Naive B cell (primary cell): ENCODE data around the gene PPP1R12A. TPM values are rescaled to one million over a fixed set of nuclear protein-coding genes. Genes with fewer than 3 reads are reported as not detected.

ENCODE experiments used
- ATAC-seq, 2 donors: fragments of 150-1000 bp; cut with Tn5 transposase; 2 replicates each; pipeline ENCODE4 v1.10.0; 2021; ENCODE audit warnings: low read depth in 2 of 2, mild to moderate bottlenecking in 2 of 2, moderate library complexity in 2 of 2
- DNase-seq: peaks from one replicate; pipeline ENCODE4 v3.0.0; 2022
- H3K27ac Mint-ChIP-seq, 6 donors: one replicate each; pipeline ENCODE4 v1.8.0; 2020 to 2022; ENCODE audit warnings: mild to moderate bottlenecking in 6 of 6, mixed read lengths in 6 of 6, moderate library complexity in 5 of 6, inconsistent platforms in 2 of 6
- H3K27me3 Mint-ChIP-seq, 3 donors: one replicate each; pipeline ENCODE4 v1.8.0; 2021 to 2022; ENCODE audit warnings: mixed read lengths in 3 of 3, mild to moderate bottlenecking in 1 of 3
- H3K36me3 Mint-ChIP-seq, 2 donors: one replicate each; pipeline ENCODE4 v1.8.0; 2020 to 2022; ENCODE audit warnings: mixed read lengths in 2 of 2, inconsistent platforms in 1 of 2, mild to moderate bottlenecking in 1 of 2
- H3K4me1 Mint-ChIP-seq, 3 donors: one replicate each; pipeline ENCODE4 v1.8.0; 2020 to 2022; ENCODE audit warnings: mixed read lengths in 3 of 3, inconsistent platforms in 1 of 3, mild to moderate bottlenecking in 1 of 3, moderate library complexity in 1 of 3
- H3K4me3 Mint-ChIP-seq, 8 donors: one replicate each; pipeline ENCODE4 v1.8.0; 2020 to 2022; ENCODE audit warnings: mild to moderate bottlenecking in 8 of 8, mixed read lengths in 8 of 8, moderate library complexity in 8 of 8, inconsistent platforms in 2 of 8
- H3K9me3 Mint-ChIP-seq, 7 donors: one replicate each; pipeline ENCODE4 v1.8.0; 2020 to 2022; ENCODE audit warnings: mixed read lengths in 7 of 7, mild to moderate bottlenecking in 5 of 7, inconsistent platforms in 2 of 7, moderate library complexity in 1 of 7
- polyA plus RNA-seq, 6 donors: library from polyadenylated mRNA; unstranded; fragments of 300-500 nt; fragmentation: Illumina TruSeq; gene quantifications; one replicate each; pipeline ENCODE4 v1.2.3, GENCODE V29; 2021; ENCODE audit warnings: low read depth in 6 of 6

The PPP1R12A gene
- polyA plus RNA-seq, 6 donors from 2014 or later: 52.8 to 151 (median 107) TPM

DNA sequence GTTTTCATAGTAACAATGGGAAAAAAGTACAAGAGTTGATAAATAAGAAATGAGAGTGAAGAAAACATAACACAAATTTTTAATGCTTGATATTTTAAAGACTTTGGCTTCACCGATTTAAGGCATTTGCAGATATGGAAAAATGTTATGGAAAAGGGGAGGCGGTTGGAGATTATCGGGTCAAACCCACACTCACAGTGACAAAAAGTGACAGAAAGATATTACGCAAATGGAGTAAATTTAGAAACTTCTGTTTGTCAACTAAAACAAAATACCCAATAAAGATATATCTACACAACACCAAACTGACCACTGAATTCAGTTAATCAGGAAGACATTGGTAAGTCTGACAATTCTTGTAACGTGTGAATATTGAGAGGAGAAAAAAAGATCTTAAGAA is 2.5 kb downstream of the PPP1R12A start:
- DNase-seq: no peak
- peaks cover 0 to 6% of the 10 kb centered on the region in 2 donors for H3K36me3 Mint-ChIP-seq
- no peak for ATAC-seq
- peak overlapping the region in 4 of 6 donors; percentile 38 to 76 (median 58) for H3K27ac Mint-ChIP-seq
- H3K4me1 Mint-ChIP-seq: peaks cover 51 to 66% (median 55%) of the 10 kb centered on the region in 3 donors
- no peaks in the 10 kb centered on the region for H3K9me3 Mint-ChIP-seq
- H3K27me3 Mint-ChIP-seq: no peaks in the 10 kb centered on the region
- peak overlapping the region in 7 of 8 donors; percentile 36 to 99 (median 88) for H3K4me3 Mint-ChIP-seq

DNA sequence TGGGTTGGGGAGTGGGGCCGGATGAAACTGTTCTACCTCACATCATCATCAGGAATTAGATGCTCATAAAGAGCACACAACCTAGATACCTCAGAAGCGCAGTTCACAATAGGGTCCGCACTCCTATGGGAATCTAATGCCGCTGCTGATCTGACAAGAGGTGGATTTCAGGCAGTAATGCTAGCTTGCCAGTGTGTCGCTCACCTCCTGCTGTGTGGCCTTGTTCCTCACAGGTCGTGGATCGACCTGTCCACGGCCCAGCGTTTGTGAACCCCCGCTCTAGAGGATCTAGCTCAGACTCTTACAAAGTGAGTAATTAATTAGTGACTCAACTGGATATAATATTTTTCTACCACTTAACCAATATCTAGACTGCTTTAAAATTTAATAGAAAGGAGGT is 5.8 kb downstream of the PPP1R12A start:
- no peak for ATAC-seq
- Mint-ChIP-seq H3K9me3 (no peaks in the 10 kb centered on the region), H3K4me1 (peaks cover 39 to 78% (median 58%) of the 10 kb centered on the region in 3 donors), H3K36me3 (no peaks in the 10 kb centered on the region), H3K27me3 (no peaks in the 10 kb centered on the region), H3K4me3 (peak overlapping the region in 1 of 8 donors; percentile 45), H3K27ac (peak overlapping the region in 1 of 6 donors; percentile 4)
- no peak for DNase-seq

DNA sequence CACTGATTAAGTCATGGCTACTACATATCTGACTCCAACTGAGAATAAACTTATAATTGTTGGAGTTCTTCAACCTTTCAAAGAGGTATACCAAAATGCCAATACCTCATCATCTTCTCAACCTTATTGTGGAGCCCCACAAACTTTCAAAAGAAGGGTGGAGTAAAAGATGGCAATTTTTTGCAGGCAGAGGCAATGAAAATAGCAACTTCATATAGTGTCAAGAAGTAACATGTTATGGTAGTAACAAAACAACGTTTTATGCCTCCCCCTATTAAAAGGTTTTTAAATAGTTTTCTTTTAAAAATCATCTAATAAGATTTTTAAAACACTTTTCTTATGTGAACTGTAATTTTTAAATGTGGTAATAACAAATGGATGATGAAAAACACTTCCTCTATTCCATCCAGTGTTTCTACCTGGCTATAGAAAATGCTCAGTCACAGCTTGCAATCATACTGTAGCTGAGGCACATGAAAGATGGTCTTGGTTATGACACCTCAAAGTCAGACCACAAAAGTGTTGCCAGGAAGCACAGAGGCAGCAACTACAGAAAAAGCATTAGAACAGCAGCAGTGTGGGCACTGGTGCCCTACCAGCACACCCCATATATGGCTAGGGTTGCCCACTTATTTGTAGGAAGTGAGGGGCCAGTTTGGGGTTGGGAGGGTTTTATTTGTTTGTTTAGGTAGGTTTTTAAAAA is 7.0 kb downstream of the PPP1R12A start:
- Mint-ChIP-seq H3K27ac (peak overlapping the region in 4 of 6 donors; percentile 7 to 90 (median 36)), H3K4me3 (peak overlapping the region in 2 of 8 donors; percentile 33 to 69), H3K9me3 (no peaks in the 10 kb centered on the region), H3K27me3 (no peaks in the 10 kb centered on the region), H3K36me3 (no peaks in the 10 kb centered on the region), H3K4me1 (peaks cover 30 to 67% (median 50%) of the 10 kb centered on the region in 3 donors)
- ATAC-seq (peak; percentile 77), DNase-seq (no peak)

DNA sequence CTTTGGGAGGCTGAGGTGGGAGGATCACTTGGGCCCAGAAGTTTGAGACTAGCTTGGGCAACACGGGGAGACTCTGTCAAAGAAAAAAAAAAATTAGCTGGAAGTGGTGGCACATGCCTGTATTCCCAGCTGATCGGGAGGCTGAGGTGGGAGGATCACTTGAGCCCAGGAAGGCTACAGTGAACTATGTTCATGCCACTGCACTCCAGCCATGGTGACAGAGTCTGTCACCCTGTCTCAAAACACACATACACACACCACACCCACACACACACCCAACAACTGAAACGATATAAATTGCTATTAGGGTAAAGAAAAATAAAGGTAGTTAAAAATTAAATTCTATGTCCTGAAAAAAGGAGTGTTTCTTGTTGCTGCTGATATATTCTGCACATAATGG is 7.9 kb downstream of the PPP1R12A start:
- no peaks in the 10 kb centered on the region for H3K36me3 Mint-ChIP-seq
- no peaks in the 10 kb centered on the region for H3K9me3 Mint-ChIP-seq
- ATAC-seq: no peak
- no peak for DNase-seq
- peak overlapping the region in 1 of 8 donors; percentile 12 for H3K4me3 Mint-ChIP-seq
- H3K4me1 Mint-ChIP-seq: peaks cover 27 to 66% (median 49%) of the 10 kb centered on the region in 3 donors
- peak overlapping the region in 3 of 6 donors; percentile 33 to 69 (median 39) for H3K27ac Mint-ChIP-seq
- no peaks in the 10 kb centered on the region for H3K27me3 Mint-ChIP-seq

DNA sequence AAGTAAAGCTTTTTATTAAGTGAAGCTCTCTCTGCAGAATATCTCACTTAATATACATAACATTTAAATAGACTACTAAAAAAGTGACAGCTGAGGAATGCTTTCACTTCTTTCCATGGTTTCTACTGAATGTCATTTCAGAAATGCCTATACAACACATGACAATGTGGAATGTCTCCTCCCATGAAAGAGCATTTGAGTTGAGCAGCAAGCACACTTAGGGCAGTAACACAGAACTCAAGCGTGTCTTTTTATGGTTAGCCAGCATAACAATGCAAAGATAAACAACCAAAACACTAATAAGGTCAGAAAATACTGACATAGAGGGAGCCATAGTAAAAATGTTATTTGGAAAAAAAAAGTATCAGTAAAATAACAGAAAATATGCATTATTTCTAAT is 9.4 kb downstream of the PPP1R12A start:
- Mint-ChIP-seq H3K27me3 (no peaks in the 10 kb centered on the region), H3K27ac (peak overlapping the region in 3 of 6 donors; percentile 11 to 66 (median 58)), H3K4me3 (no peak overlapping the region), H3K4me1 (peaks cover 32 to 75% (median 57%) of the 10 kb centered on the region in 3 donors), H3K36me3 (no peaks in the 10 kb centered on the region), H3K9me3 (no peaks in the 10 kb centered on the region)
- DNase-seq: no peak
- ATAC-seq: no peak

DNA sequence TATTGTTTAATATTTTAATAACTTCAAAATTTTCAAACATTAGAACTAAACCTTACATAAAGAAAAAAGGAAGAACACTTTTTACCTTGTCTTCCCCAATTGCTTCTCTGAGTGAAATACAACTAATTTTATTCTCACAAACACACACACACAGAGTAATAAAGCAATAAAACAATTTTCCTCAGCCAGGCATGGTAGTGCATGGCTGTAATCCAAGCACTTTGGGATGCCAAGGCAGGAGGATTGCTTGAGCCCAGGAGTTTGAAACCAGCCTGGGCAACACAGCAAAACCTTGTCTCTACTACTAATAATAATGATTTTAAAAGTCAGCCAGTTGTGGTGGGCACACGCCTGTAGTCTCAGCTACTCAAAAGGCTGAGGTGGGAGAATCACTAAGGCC is 13.1 kb downstream of the PPP1R12A start:
- ATAC-seq (no peak), DNase-seq (no peak)
- peak overlapping the region in 1 of 8 donors; percentile 30 for H3K4me3 Mint-ChIP-seq
- no peaks in the 10 kb centered on the region for H3K27me3 Mint-ChIP-seq
- no peaks in the 10 kb centered on the region for H3K9me3 Mint-ChIP-seq
- H3K36me3 Mint-ChIP-seq: no peaks in the 10 kb centered on the region
- peaks cover 53 to 77% (median 56%) of the 10 kb centered on the region in 3 donors for H3K4me1 Mint-ChIP-seq
- H3K27ac Mint-ChIP-seq: no peak overlapping the region

DNA sequence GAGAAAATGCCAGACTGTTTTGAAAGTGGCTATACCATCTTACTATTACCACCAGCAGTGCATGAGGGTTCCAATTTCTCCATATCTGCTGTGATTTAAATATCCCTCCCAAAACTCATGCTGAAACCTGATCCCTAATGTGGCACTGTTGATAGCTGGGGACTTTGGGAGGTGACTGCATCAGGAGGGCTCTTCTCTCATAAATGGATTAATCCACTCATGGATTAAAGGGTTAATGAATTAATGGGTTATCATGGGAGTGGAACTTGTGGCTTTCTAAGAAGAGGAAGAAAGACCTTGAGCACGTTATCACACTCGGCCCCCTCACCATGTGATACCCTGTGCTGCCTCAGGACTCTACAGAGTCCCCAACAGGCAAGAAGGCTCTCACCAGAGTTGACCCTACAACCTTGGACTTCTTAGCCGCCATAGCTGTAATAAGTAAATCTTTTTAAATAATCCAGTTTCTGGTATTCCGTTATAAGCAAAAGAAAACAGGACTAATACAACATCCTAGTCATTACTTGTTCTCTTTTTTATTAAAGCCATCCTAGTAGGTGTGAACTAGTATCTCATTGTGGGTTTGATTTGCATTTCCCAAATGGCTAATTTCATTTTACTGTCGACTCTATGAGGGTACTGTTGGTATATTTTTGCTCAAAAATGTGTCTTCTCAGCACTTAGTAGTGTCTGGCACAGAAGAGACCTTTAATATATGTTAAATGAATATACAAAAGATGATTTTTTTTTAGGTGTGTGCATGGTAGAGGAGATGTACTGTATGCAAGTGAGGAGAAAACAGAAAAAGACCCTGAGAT is 14.3 kb downstream of the PPP1R12A start:
- Mint-ChIP-seq H3K4me3 (peak overlapping the region in 3 of 8 donors; percentile 49 to 71 (median 54)), H3K4me1 (peaks cover 60 to 82% (median 61%) of the 10 kb centered on the region in 3 donors), H3K27ac (peak overlapping the region in 2 of 6 donors; percentile 0 to 17), H3K9me3 (no peaks in the 10 kb centered on the region), H3K36me3 (no peaks in the 10 kb centered on the region), H3K27me3 (no peaks in the 10 kb centered on the region)
- ATAC-seq (peak in 1 of 2 donors; percentile 52), DNase-seq (no peak)

DNA sequence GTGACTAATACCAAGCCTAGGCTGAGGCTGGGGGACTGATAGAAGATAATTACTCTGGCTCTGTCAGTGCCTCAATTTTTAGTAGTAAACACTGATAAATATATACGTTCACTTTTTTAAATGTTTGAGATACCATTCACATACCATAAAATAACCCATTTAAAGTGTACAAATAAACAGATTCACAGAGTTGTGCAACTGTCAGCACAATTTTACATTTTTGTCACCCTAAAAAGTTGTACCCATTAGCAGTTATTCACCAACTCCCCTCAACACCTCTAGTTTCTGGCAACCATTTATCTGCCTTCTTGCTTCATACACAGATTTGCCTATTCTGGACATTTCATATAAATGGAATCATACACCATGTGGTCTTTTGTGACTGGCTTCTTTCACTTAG is 15.1 kb downstream of the PPP1R12A start:
- Mint-ChIP-seq H3K36me3 (no peaks in the 10 kb centered on the region), H3K4me1 (peaks cover 60 to 78% (median 60%) of the 10 kb centered on the region in 3 donors), H3K27me3 (no peaks in the 10 kb centered on the region), H3K27ac (no peak overlapping the region), H3K9me3 (no peaks in the 10 kb centered on the region), H3K4me3 (peak overlapping the region in 1 of 8 donors; percentile 54)
- DNase-seq: no peak
- no peak for ATAC-seq

DNA sequence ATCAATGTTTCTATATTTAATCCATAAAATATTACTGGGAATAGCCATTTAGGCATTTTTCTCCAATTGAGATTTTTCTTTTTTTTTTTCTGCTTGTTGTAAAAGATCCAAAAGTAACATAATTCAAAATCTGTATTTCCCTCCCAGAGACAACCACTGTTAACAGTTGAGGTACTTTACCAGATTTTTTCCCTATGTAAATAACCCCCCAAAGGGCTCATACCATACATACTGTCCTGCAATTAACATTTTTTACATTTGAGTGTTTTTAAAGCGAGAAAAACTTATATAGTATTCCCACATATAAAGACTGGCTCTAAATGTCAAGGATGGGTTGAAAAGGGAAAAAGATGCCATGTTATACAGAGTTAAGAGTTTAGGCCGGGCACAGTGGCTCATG is 18.1 kb downstream of the PPP1R12A start:
- no peaks in the 10 kb centered on the region for H3K36me3 Mint-ChIP-seq
- peak overlapping the region in 1 of 6 donors; percentile 87 for H3K27ac Mint-ChIP-seq
- H3K4me1 Mint-ChIP-seq: peaks cover 64 to 78% (median 72%) of the 10 kb centered on the region in 3 donors
- no peaks in the 10 kb centered on the region for H3K27me3 Mint-ChIP-seq
- no peak for ATAC-seq
- no peaks in the 10 kb centered on the region for H3K9me3 Mint-ChIP-seq
- peak overlapping the region in 1 of 8 donors; percentile 47 for H3K4me3 Mint-ChIP-seq
- no peak for DNase-seq

DNA sequence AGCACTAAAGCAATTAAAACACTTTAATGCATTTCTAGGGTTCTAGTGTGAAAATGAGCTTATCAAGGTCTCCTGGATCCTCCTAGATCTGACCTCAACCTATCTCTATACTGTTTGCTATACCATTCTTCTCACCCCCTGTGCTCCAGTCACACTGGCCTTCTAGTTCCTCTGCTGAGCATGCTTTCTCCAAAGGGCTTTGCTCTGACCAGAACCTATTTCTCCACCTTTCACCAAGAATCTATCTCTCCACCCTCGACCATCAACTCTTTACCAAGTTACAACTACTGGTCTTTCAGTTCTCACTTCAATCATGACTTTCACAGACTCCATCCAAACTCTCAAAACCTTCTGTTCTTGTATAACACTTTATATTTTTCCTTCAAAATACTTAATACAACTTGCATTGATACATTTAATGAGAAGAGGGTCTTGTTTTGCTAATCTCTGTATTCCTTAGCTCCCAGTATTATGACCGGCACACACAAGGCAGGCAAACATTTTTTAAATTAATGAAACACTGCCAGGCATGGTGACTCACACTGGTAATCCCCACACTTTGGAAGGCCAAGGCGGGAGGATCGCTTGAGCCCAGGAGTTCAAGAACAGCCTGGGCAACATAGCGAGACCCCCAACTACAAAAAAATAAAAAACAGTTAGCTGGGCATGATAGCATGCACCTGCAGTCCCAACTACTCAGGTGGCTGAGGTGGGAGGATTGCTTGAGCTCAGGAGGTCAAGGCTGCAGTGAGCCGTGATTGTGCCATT is 22.8 kb downstream of the PPP1R12A start:
- ATAC-seq (no peak), DNase-seq (no peak)
- Mint-ChIP-seq H3K4me3 (peak overlapping the region in 2 of 8 donors; percentile 16 to 17), H3K27me3 (no peaks in the 10 kb centered on the region), H3K4me1 (peaks cover 44 to 73% (median 49%) of the 10 kb centered on the region in 3 donors), H3K27ac (peak overlapping the region in 4 of 6 donors; percentile 5 to 94 (median 47)), H3K36me3 (no peaks in the 10 kb centered on the region), H3K9me3 (no peaks in the 10 kb centered on the region)

DNA sequence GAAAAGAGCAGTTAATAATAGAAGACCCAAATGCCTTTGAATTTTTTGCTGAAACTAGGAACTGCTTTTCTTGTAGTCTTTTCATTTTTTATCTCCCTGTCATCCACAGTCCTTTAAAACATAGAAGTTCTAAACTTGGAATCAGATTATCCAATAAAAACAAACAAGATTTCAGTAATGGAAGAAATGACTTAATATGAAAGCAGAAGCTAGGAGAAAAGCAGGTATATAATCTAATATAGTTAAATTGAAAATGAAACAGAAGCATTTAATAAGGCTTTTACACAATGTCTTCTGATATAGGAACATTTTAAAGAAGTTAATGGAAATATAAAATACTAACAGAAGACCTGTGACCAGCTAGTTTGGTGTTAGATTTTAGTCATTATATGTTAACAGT is 26.5 kb downstream of the PPP1R12A start:
- no peak for DNase-seq
- Mint-ChIP-seq H3K36me3 (no peaks in the 10 kb centered on the region), H3K4me3 (no peak overlapping the region), H3K27me3 (no peaks in the 10 kb centered on the region), H3K9me3 (no peaks in the 10 kb centered on the region), H3K27ac (peak overlapping the region in 3 of 6 donors; percentile 1 to 28 (median 26)), H3K4me1 (peaks cover 35 to 61% (median 41%) of the 10 kb centered on the region in 3 donors)
- no peak for ATAC-seq

DNA sequence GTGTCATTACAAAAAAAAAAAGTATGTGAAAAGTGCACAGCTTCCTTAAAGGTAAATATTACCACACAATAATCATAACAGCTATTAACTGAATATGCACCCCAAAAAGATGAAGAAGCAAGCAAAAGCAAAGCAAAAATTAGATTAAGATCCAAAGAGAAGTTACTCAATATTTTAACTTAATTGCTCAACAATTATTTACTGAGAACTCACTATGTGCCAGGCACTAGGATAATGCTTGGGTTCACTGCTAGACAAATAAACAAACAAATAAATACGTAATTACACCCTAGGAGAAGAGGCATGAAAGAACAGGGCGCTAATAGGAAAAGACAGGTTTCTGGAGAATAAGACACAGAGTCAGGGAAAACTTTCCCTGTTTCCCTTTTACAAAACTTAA is 33.4 kb downstream of the PPP1R12A start:
- peak overlapping the region in 4 of 6 donors; percentile 11 to 61 (median 52) for H3K27ac Mint-ChIP-seq
- no peaks in the 10 kb centered on the region for H3K9me3 Mint-ChIP-seq
- H3K4me1 Mint-ChIP-seq: peaks cover 50 to 65% (median 54%) of the 10 kb centered on the region in 3 donors
- DNase-seq (no peak), ATAC-seq (no peak)
- no peak overlapping the region for H3K4me3 Mint-ChIP-seq
- H3K36me3 Mint-ChIP-seq: no peaks in the 10 kb centered on the region
- no peaks in the 10 kb centered on the region for H3K27me3 Mint-ChIP-seq

DNA sequence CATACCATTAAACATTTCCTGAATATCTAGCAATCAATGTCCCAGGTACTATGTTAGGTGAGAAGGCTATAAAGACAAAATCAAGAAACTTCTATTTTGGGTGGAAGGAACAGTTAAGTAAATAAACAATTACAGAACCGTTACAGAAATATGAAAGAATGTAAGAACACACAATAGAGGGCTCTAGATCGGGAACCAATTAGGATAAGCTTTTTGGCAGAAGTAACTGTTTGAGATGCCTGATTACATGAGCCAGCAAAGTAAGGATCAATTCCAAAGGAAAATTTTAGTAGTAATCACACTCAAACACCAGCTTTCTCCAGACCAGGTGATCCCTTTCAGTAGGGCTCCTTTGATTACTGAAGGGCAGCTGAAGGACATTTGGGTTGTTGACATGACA is 33.9 kb downstream of the PPP1R12A start:
- H3K27ac Mint-ChIP-seq: peak overlapping the region in 1 of 6 donors; percentile 64
- peaks cover 51 to 68% (median 59%) of the 10 kb centered on the region in 3 donors for H3K4me1 Mint-ChIP-seq
- no peaks in the 10 kb centered on the region for H3K9me3 Mint-ChIP-seq
- H3K36me3 Mint-ChIP-seq: no peaks in the 10 kb centered on the region
- no peaks in the 10 kb centered on the region for H3K27me3 Mint-ChIP-seq
- no peak overlapping the region for H3K4me3 Mint-ChIP-seq
- DNase-seq: no peak
- ATAC-seq: no peak
